Activated CD8-positive, alpha-beta T cell treated with anti-CD3 and anti-CD28 coated beads, Interleukin-2, amount 10 ng/mL, durations not matched to agents 7 days and 5 days (primary cell): ENCODE results near the gene PLD4. TPM values are rescaled to one million over a fixed set of nuclear protein-coding genes. Genes with fewer than 3 reads are reported as not detected.
"Not testable (repeated sequence)": the region's sequence is repeated elsewhere in the genome, so short reads cannot be mapped to it uniquely, and the experiment has no call there.

Experiments
- ATAC-seq: fragments of 150-1000 bp; cut with Tn5 transposase; one replicate; pipeline ENCODE4 v1.10.0; 2021; ENCODE audit warnings: moderate library complexity
- CTCF ChIA-PET: fragments of 350-600 bp; sonication (Branson Sonifier 250); formaldehyde crosslinking; loops from one replicate; lab custom pipeline; 2021; ENCODE audit warnings: antibody characterized with exemption; lab: Charles Lee
- POLR2A ChIA-PET: fragments of 350-600 bp; sonication (Branson Sonifier 250); formaldehyde crosslinking; loops from one replicate; lab custom pipeline; 2021; ENCODE audit warnings: antibody characterized with exemption; lab: Charles Lee
- DNase-seq: peaks from one replicate; pipeline ENCODE4 v3.0.0-alpha.2; 2020
- H3K27ac Mint-ChIP-seq: one replicate; pipeline ENCODE4 v1.8.0; 2021; ENCODE audit warnings: mild to moderate bottlenecking, mixed read lengths
- H3K27me3 Mint-ChIP-seq: one replicate; pipeline ENCODE4 v1.8.0; 2021; ENCODE audit warnings: low read depth, mixed read lengths
- H3K36me3 Mint-ChIP-seq: one replicate; pipeline ENCODE4 v1.8.0; 2021; ENCODE audit warnings: low read depth, mixed read lengths
- H3K4me1 Mint-ChIP-seq: one replicate; pipeline ENCODE4 v1.8.0; 2021; ENCODE audit warnings: low read depth, mixed read lengths
- H3K4me3 Mint-ChIP-seq: one replicate; pipeline ENCODE4 v1.8.0; 2021; ENCODE audit warnings: mild to moderate bottlenecking, mixed read lengths
- H3K9me3 Mint-ChIP-seq: one replicate; pipeline ENCODE4 v1.8.0; 2022; ENCODE audit warnings: mixed read lengths; ENCODE audit not compliant: insufficient read depth
- total RNA-seq, 2 experiments: library from RNA; stranded (reverse); gene quantifications; one replicate each; pipeline ENCODE4 v1.2.3, GENCODE V29; 2021

PLD4 gene
- total RNA-seq, 2 experiments from 2014 or later = not detected

DNA sequence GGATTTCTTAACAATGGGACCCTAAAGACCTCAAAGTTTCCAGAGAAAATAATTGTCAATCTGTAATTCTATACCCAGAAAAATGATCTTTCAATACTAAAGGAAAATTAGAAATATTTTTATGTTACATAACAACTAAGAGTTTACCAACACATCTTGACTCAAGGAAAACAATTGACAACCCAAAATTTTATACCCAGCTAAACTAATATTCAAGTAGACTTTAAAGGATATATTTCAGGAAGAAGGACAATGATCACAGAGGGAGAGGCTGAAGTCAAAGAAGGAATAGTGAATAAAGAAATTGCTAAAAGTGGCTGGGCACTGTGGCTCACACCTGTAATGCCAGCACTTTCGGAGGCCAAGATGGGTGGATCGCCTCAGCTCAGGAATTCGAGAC is 12.6 kb upstream of the PLD4 start:
- H3K9me3 Mint-ChIP-seq = peaks cover 14% of the 10 kb centered on the region
- ChIA-PET CTCF (no interaction called here), POLR2A (no interaction called here)
- DNase-seq (no peak), ATAC-seq (no peak)
- H3K4me3 Mint-ChIP-seq = no peak overlapping the region
- H3K4me1 Mint-ChIP-seq = no peaks in the 10 kb centered on the region
- H3K36me3 Mint-ChIP-seq = peaks cover 5% of the 10 kb centered on the region
- no peak overlapping the region for H3K27ac Mint-ChIP-seq
- peaks cover 39% of the 10 kb centered on the region for H3K27me3 Mint-ChIP-seq

DNA sequence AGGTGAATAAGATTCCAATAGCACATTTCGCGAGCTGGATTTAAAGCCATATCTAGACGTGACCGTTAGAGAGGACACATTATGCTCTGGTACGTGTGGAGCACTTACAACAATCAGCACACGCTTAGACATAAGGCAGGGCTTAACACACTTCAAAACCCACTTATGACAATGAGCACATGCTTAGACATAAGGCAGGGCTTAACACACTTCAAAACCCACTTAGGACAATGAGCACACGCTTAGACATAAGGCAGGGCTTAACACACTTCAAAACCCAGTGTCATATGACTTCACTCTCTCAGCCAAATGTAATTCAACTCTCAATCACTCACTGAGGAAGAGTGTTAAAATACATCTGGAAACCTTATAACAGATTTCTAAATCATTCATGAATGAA is 11.2 kb upstream of the PLD4 start:
- no peaks in the 10 kb centered on the region for H3K4me1 Mint-ChIP-seq
- peaks cover 5% of the 10 kb centered on the region for H3K36me3 Mint-ChIP-seq
- peaks cover 14% of the 10 kb centered on the region for H3K9me3 Mint-ChIP-seq
- H3K27me3 Mint-ChIP-seq = peaks cover 27% of the 10 kb centered on the region
- POLR2A ChIA-PET = no interaction called here
- DNase-seq = no peak
- H3K27ac Mint-ChIP-seq = no peak overlapping the region
- ATAC-seq = no peak
- CTCF ChIA-PET = no interaction called here
- no peak overlapping the region for H3K4me3 Mint-ChIP-seq

DNA sequence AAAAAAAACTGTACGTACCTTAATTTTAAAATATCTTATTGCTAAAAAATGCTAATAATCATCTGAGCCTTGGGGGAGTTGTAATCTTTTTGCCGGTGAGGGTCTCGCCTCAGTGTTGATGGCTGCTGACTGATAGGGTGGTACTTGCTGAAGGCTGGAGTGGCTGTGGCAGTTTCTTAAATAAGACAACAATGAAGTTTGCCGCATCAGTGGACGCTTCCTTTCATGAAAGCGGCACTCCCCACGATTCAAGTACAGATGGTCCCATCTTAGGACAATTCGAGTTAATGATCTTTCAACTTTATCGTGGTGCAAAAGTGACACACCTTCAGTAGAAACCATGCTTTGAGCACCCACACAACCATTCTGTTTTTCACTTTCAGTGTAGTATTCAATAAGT is 7.6 kb upstream of the PLD4 start:
- H3K4me3 Mint-ChIP-seq = no peak overlapping the region
- ATAC-seq (no peak), DNase-seq (no peak)
- POLR2A ChIA-PET = no interaction called here
- H3K27ac Mint-ChIP-seq = no peak overlapping the region
- H3K36me3 Mint-ChIP-seq = no peaks in the 10 kb centered on the region
- CTCF ChIA-PET = no interaction called here
- no peaks in the 10 kb centered on the region for H3K4me1 Mint-ChIP-seq
- peaks cover 24% of the 10 kb centered on the region for H3K27me3 Mint-ChIP-seq
- peaks cover 6% of the 10 kb centered on the region for H3K9me3 Mint-ChIP-seq

DNA sequence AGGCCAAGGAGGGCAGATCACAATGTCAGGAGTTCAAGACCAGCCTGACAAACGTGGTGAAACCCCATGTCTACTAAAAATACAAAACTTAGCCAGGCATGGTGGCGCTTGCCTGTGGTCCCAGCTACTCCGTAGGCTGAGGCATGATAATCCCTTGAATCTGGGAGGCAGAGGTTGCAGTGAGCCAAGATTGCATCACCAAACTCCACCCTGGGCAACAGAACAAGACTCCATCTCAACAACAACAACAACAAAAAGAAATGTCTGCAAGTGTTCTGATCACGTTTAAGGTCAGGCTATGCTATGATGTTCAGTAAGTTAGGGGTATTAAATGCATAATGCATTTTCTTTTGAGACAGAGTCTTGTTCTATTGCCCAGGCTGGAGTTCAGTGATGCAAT is 6.7 kb upstream of the PLD4 start:
- ATAC-seq (no peak), DNase-seq (no peak)
- H3K4me1 Mint-ChIP-seq = no peaks in the 10 kb centered on the region
- POLR2A ChIA-PET = no interaction called here
- H3K36me3 Mint-ChIP-seq = no peaks in the 10 kb centered on the region
- H3K9me3 Mint-ChIP-seq = peaks cover 5% of the 10 kb centered on the region
- H3K27me3 Mint-ChIP-seq = peaks cover 24% of the 10 kb centered on the region
- no peak overlapping the region for H3K27ac Mint-ChIP-seq
- H3K4me3 Mint-ChIP-seq = no peak overlapping the region
- CTCF ChIA-PET = interaction anchor here (0.9 kb wide), 1 partner anchor 17 kb away, joined by 3 read pairs; no protein-coding TSS in a partner anchor

DNA sequence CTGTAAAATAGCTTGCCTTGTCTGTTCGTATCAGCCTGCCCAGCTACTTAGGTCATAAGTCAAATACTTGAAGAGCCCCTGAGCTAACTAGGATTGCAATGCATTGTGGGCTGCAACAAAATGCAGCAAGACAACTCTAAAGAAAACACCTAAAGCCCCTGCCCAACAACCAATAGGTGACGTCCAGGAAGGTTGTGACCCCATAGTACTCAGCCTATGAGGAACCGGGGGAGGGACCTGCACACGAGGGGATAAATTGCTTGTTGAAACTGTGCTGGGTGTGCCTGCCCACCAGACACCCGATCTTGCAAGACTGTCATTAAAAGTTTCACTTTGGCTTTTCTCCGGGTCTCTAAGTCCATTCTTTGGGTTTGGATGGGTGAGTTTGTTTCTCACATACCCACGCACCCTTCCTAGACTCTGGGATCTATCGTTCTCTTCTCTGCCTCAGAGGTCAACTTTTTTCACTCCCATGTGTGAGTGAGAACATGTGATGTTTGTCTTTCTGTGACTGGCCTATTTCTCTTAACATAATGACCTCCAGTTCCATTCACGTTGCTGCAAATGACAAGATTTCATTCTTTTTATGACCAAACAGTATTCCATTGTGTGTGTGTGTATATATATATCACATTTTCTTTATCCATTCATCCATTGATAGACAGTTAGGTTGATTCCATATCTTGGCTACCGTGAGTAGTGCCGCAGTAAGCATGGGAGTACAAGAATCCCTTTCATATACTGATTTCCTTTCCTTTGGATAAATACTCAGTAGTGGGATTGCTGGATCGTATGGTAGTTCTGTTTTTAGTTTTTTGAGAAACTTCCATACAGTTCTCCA is 5.3 kb upstream of the PLD4 start:
- H3K4me1 Mint-ChIP-seq, POLR2A ChIA-PET, H3K36me3 Mint-ChIP-seq, H3K9me3 Mint-ChIP-seq, DNase-seq, H3K4me3 Mint-ChIP-seq, H3K27ac Mint-ChIP-seq, ATAC-seq: not testable (repeated sequence)
- H3K27me3 Mint-ChIP-seq = peaks cover 16% of the 10 kb centered on the region
- CTCF ChIA-PET = interaction anchor here (0.9 kb wide), 1 partner anchor 15 kb away, joined by 3 read pairs; no protein-coding TSS in a partner anchor

DNA sequence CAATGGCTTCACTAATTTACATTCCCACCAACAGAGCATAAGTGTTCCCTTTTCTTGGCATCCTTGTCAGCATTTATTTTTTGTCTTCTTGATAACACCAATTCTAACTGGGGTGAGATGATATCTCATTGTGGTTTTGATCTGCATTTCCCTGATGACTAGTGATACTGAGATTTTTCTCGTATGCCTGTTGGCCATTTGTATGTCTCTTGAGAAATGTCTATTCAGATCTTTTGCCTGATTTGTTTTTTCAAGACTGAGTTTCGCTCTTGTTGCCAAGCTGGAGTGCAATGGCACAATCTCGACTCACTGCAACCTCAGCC is 4.7 kb upstream of the PLD4 start:
- CTCF ChIA-PET = no interaction called here
- no peaks in the 10 kb centered on the region for H3K4me1 Mint-ChIP-seq
- H3K27ac Mint-ChIP-seq = no peak overlapping the region
- POLR2A ChIA-PET = no interaction called here
- H3K27me3 Mint-ChIP-seq = peaks cover 15% of the 10 kb centered on the region
- H3K36me3 Mint-ChIP-seq = no peaks in the 10 kb centered on the region
- DNase-seq = no peak
- ATAC-seq = no peak
- H3K9me3 Mint-ChIP-seq = no peaks in the 10 kb centered on the region
- no peak overlapping the region for H3K4me3 Mint-ChIP-seq

DNA sequence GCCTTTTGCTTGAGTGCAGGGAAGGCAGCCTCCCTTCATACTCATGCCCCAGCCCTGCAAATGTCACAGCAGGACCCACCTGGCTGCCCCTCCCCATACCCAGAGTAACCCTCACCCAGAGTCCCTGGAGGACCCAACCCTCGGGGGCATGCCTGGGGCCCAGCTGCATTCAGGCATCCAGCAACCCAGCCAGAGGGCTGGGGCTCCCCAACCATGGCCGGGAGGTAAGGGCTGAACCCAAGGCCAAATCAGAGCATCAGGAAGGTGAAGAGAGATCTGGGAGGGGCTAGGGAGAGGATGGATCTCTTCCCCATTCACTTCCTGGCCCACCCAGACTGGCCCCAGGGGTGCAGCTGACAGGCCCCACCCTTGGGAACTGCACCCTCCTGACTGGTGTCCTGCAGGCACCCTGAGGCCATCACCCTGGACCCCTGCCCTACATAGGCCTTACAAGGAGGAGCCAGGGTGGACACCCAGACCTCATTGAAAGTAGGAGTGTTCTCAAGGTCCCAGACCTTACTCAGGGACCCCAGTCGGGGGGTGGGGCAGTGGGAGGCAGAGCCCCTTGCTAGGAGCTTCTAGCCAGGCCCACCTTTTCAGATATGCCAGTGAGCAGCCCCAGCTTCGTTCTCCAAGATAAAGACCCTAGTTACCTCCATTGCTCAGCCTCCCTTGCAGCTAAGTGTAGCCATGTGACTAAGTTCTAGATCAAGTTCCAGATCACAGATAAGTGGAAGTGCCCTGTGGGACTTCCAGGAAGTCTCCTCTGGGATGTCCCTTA is 849 bp upstream of the PLD4 start:
- Mint-ChIP-seq H3K27me3 (peaks cover 8% of the 10 kb centered on the region), H3K9me3 (no peaks in the 10 kb centered on the region), H3K36me3 (no peaks in the 10 kb centered on the region), H3K4me1 (no peaks in the 10 kb centered on the region), H3K4me3 (no peak overlapping the region), H3K27ac (no peak overlapping the region)
- CTCF ChIA-PET = no interaction called here
- ATAC-seq (no peak), DNase-seq (no peak)
- POLR2A ChIA-PET = interaction anchor here (0.5 kb wide), 1 partner anchor 301 kb away, joined by 3 read pairs; no protein-coding TSS in a partner anchor

DNA sequence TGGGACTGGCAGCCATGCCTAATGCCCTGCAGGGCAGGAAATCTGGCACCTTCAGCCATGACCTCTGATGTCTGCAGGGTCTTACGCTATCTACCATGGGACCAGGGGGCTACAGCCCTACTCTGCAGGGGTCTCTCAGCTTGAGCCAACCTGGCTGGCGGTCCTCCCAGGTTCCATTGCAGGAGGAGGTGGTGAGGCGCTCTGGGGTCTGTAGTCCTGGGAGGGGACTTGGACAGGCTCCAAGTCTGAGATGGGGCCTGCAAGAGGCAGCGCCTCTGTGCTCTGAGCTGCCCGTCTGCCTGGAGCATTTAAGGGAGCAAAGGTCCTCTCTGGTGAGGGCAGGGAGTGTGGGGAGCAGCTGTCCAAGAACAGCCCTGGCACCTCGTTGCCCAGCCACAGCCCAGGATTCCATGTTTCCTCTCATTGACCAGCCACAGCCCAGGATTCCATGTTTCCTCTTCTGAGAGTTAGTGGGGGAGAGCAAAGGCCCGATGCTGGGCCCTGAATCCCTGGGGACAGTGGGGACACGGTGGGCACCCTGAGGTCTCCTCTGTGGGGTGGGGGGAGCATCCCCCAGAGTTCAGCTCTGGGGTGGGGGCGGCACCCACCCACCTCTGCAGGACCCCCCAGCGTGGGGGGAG is 655 bp downstream of the PLD4 start:
- Mint-ChIP-seq H3K9me3 (no peaks in the 10 kb centered on the region), H3K27me3 (peaks cover 4% of the 10 kb centered on the region), H3K36me3 (no peaks in the 10 kb centered on the region), H3K4me3 (no peak overlapping the region), H3K4me1 (no peaks in the 10 kb centered on the region), H3K27ac (no peak overlapping the region)
- no peak for ATAC-seq
- DNase-seq = no peak
- ChIA-PET POLR2A (no interaction called here), CTCF (no interaction called here)

DNA sequence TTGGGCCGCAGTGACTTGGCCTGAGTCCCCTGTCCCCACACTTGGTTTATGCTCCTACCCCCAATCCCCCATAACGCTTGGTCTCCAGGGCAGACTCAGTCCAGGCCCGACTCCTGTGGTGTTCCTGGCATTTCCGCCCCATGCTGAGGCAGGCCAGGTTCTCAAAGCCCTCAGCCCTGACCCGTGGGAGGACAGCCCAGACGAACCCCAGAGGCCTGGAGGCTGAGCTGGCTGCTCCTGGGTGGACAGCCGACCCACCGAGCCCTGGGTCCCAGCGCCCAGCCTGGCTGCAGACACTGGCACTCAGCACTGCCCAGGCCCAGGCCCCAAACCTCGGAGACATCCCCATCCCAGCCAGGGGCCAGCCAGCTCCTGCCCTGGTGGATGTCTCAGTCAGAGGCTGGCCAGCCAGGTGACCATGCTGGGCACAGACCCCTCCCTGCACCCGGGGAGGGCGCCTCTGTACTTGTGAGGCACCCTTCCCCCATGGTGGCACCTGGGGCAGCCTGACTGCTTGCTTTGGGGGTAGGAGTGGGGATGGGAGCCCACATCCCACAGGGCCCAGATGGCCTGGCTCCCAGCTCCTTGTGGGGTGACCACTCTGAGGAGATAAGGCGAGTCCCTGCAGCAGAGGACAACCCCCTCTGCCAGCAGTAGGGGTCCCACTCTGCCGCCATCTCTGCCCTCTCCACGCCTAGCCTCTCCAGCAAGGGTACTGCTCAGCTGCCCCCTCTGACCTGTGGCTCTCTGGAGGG is 1.4 kb downstream of the PLD4 start:
- Mint-ChIP-seq H3K4me3 (no peak overlapping the region), H3K4me1 (no peaks in the 10 kb centered on the region), H3K27me3 (peaks cover 4% of the 10 kb centered on the region), H3K27ac (no peak overlapping the region), H3K36me3 (no peaks in the 10 kb centered on the region), H3K9me3 (no peaks in the 10 kb centered on the region)
- ATAC-seq (no peak), DNase-seq (no peak)
- CTCF ChIA-PET = no interaction called here
- POLR2A ChIA-PET = no interaction called here

DNA sequence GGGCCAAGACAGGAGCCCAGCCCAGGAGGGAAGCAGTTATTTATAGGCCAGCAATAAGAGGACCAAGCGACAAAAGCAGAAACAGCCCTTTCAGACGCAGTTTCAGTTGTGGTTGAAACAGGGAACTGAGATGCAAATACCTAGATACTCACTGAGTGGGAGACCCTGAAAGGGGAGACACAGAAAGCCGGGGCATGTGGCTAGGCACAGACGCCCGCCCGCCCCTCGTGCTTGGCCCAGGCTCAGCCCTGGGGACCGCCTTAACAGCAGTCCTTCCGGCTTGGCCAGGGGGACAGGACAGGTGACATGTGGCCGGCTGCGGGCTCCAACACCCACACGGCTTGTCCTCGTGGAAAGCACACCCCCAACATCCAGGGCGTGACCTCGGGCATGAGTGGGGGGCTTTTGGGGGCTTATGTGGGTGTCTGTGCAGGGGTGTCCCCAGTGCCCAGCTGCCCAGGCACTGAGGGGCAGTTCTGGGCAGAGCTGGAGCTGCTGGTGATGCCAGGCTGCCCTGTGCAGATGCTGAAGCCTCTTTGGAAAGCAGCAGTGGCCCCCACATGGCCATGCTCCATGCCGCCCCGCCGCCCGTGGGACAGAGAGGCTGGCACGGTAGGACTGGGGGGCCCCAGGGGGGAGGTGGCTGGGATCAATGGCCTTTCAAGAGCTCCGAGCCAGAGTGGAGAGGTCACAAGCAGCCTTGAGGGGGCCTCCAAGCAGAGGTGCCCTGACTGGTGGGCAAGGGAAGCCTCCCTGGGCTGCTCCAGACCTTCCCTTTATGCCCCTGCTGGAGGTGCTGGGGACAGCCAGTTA is 2.1 kb downstream of the PLD4 start:
- H3K4me3 Mint-ChIP-seq = no peak overlapping the region
- no peaks in the 10 kb centered on the region for H3K4me1 Mint-ChIP-seq
- CTCF ChIA-PET = no interaction called here
- ATAC-seq (peak; percentile 22), DNase-seq (no peak)
- no peaks in the 10 kb centered on the region for H3K27me3 Mint-ChIP-seq
- H3K27ac Mint-ChIP-seq = no peak overlapping the region
- H3K9me3 Mint-ChIP-seq = no peaks in the 10 kb centered on the region
- POLR2A ChIA-PET = no interaction called here
- no peaks in the 10 kb centered on the region for H3K36me3 Mint-ChIP-seq

DNA sequence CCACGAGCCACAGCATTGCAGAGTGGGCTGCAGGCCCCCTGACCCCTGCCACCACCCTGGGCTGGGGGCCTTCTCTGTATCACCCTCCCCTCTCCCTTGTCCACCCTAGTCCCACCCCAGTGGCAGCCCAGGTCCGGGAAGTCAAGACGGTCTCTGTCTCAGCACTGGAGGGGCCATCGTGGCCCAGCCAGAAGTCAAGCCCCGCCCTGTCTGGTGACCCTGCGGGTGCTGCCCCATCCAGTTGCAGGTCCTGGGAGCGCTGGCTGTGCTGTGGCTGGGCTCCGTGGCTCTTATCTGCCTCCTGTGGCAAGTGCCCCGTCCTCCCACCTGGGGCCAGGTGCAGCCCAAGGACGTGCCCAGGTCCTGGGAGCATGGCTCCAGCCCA is 2.7 kb downstream of the PLD4 start:
- ChIA-PET POLR2A (no interaction called here), CTCF (no interaction called here)
- no peak overlapping the region for H3K4me3 Mint-ChIP-seq
- no peak for DNase-seq
- no peak overlapping the region for H3K27ac Mint-ChIP-seq
- H3K27me3 Mint-ChIP-seq = no peaks in the 10 kb centered on the region
- no peaks in the 10 kb centered on the region for H3K36me3 Mint-ChIP-seq
- ATAC-seq = no peak
- no peaks in the 10 kb centered on the region for H3K9me3 Mint-ChIP-seq
- no peaks in the 10 kb centered on the region for H3K4me1 Mint-ChIP-seq
